Subcutaneous adipose tissue (tissue), 4 donors: ENCODE results near the gene SDCCAG8. TPM values are rescaled to one million over a fixed set of nuclear protein-coding genes. Genes with fewer than 3 reads are reported as not detected.

Experiments
- total RNA-seq, 4 donors: library from RNA; depleted of rRNA; stranded (reverse); fragments of >200 nt; gene quantifications; one replicate each; pipeline ENCODE4 v1.1.0, GENCODE V29; 2016
- TF ChIP-seq, protein P1 (sequence below): fragments of 450-650 bp; IDR thresholded peaks from one replicate; pipeline ENCODE4 v1.5.1; 2016; ENCODE audit warnings: low read depth, mild to moderate bottlenecking, control low read depth, antibody characterized with exemption, moderate library complexity

Gene SDCCAG8
- total RNA-seq, 4 donors from 2014 or later = 44.6 to 74.5 (median 51.9) TPM

DNA sequence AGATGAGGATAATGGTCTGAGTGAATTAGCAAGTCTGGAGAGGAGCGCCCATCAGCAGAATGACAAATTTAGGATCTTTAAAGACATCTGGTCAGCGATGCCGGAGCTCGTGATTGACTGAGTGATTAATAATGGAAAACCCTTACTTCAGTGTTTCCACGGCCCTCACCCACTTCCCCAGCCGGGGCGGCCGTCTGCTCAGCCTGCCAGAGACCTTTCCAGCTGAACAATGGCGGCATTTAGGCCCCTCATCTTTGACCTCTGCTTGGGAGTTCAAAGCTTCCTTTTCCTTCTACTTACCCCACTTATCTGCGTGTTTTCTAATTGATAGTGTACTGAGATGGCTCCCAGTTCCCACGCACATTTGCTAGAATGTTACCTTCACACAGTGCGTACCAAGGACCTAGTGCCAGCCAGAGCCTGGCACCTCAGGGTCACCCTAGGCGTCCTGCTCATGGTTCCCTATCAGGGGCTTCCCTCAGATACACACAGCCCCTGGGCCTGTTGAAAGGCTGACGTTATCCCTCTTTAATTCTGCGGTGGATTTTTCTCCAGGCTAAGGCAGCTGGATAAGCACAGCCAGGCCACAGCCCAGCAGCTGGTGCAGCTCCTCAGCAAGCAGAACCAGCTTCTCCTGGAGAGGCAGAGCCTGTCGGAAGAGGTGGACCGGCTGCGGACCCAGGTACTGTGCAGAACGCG lies 232.8 kb downstream of the SDCCAG8 start:
- TF ChIP-seq, protein P1, sequence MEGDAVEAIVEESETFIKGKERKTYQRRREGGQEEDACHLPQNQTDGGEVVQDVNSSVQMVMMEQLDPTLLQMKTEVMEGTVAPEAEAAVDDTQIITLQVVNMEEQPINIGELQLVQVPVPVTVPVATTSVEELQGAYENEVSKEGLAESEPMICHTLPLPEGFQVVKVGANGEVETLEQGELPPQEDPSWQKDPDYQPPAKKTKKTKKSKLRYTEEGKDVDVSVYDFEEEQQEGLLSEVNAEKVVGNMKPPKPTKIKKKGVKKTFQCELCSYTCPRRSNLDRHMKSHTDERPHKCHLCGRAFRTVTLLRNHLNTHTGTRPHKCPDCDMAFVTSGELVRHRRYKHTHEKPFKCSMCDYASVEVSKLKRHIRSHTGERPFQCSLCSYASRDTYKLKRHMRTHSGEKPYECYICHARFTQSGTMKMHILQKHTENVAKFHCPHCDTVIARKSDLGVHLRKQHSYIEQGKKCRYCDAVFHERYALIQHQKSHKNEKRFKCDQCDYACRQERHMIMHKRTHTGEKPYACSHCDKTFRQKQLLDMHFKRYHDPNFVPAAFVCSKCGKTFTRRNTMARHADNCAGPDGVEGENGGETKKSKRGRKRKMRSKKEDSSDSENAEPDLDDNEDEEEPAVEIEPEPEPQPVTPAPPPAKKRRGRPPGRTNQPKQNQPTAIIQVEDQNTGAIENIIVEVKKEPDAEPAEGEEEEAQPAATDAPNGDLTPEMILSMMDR = no peak

DNA sequence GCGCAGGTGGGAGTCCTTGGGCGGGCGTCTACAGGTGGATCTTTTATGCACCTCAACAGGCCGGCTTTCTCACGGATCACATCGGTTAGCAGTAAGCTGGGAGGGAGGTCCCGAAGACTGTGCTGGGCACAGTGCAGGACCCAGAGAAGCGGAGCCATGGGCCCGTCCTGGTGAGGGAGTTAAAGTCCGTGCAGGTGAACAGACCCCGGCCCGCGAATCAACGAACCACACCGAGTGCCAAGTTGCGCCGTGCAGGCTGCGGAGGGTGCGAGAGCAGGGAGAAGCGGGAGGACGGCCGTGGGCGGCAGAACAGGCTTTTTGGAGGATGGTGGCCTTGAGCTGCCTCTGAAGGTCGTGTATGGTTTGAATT lies 233.3 kb downstream of the SDCCAG8 start:
- TF ChIP-seq, protein P1 = no peak

DNA sequence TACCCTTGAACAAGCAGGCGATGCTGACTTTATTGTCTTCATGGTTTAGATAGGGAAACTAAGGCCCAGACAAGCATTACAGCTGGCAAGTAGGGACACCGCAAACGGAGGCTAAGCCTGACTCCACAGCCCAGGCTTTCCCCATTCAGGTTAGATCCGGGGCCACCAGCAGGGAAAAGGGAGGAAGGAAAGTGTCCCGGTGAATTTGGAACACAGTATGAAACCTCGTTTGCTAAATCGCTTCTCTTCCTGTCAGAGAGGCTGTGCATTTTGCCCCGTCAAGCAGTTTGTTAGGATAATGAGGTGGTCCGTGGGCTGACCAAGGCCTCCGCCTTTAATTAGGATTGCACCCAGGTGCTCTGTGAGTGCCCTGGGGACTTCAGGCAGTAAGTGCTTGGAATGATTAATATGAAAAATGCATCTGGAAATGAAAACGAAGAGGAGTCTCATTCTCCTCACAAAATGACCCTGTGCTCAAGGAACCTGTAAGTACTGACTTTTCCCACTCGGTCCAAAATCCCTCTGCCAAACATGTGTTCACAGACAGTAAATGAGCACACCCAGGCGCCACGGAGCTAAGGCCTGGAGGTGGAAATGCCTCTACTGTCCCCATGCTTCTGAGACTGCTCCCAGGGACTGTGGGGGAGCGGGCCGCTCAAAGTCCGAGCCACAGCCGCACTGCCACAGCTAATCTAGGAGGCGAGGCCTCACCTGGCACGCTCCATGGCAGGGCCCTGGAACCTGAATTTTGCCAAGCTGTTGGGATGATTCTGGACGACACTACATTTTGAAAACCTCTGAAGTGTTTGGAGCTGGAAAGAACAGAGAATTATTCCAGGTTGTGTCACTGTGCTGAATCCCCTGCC lies 234.1 kb downstream of the SDCCAG8 start:
- TF ChIP-seq, protein P1 = no peak

DNA sequence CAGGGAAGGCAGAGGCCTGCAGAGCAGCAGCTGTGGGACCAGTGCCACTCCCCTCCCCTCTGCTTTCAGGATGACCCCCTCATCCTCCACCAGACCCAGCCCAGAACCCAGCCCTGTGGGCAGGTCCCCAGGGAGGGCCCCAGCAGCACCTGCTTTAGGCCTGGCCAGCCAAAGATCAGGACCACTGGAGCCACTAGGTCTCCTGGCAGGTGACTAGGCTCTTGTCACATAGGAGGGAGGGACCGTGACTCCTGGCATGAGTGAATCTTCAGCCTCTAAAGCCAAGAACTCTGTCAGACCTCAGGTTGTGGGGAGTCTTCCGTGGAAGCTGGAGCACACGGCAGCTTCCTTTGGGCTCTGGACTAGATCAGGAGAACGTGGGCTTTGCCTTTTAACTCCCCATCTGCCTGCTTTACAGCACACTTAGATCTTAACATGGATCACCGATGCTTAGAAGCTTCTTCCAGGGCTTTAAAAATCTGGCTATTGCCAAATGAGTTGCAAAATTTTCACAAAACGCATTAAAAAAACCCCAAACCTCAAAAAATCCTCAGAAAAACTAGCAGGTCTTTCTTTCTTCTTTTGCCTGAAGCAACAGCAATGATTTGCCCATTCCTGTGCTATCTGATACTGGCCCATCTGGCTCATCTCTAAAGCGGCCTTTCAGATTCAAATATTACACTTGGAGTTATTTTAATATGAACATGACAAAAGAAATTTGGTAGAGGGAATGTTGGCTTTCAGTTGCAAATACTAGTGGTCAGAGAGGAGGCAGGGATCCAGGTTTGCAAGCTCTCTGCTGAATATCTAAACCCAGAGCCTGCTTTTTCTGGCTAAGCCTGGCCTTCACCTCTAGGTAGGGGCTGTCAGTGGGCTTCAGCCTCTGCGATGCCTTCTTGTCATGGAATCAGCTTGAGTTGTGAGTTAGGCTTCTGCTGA lies 235.2 kb downstream of the SDCCAG8 start:
- TF ChIP-seq, protein P1 = no peak

DNA sequence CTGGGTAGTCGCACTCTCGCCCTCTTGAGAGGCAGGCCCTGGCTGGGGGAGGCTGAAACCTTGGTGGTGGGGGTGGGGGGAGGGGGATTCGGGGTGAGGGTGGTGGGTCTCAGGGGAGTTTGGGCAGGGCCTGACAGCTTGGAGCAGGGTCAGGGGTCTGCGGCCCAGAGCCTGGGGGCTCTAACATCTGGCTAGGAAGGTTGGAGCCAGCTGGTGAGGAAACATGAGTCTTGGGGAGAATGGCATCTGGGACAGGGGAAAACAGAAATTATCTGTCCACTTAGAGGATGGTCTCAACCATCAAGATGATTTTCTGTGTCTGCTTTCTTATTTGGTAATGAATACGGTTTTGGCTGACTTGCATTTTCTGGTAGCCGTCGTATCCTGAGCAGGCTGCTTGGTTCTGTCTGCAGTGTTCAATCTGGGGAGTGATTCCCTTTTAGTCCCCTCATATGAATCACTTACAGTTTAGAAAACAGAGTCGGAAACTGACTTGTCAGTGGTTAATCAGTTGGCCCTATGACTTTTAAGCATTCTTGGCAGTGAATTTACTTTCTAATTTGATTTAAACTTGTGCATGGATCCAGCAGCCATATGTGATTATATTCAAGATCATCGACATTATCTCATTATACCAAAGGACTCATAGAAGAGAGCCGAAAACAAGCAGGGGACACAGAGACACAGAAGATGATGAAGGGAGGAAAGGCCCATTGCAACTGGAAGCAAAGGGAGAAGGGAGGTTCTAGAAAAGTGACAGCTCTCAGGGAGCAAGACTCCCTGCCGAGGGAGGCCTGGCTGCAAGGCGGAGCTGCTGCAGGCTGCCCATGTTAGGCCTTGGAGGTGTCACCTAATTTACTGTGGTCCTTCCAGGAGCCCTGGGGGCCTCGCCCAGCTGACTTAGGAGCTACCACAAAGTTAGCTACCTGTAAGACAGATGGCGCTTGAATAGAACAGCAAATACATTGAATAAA lies 237.6 kb downstream of the SDCCAG8 start:
- TF ChIP-seq, protein P1 = no peak

DNA sequence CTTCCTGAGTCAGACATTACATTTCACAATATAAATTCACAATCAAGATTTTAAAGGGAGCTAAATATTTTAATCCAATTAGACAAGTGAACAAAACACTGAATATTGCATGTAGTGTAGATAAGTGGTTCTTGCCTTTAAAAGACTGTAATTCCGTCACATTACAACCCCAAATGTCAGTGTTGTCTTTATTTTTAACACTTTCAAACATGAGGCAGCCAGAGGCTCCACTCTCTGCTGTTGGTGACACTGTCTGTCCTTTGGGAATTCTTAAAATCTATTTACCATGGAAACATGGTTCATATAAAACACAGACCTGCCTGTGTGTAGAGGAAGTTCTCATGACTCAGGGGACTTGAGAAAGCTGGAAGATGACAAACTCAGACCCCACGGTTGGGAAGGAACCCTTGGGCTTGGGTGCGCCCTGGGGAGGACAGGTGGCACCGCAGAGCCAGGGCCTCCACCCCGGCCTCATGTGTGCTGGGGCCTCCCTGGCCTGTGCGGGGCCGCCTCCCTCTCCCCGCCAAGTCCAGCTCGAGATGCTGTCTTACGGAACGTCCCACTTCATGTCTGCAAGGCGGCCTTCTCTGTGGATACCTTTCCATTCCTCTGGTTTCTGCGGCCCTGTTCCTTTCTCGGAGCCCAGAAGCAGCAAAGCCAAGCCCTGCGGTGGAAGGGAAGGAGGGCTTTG lies 239.0 kb downstream of the SDCCAG8 start:
- TF ChIP-seq, protein P1 = no peak
